ENCODE results near the gene ARRDC4. TPM values are rescaled to one million over a fixed set of nuclear protein-coding genes. Genes with fewer than 3 reads are reported as not detected.

The ARRDC4 gene
- total RNA-seq, 1 donor from 2014 or later: 15.3 TPM

- H3K36me3 Mint-ChIP-seq (ENCODE audit: unreplicated experiment): no peaks in the 10 kb centered on the region
- no peaks in the 10 kb centered on the region for H3K27me3 Mint-ChIP-seq (ENCODE audit: unreplicated experiment)
- no peak overlapping the region for H3K4me3 Mint-ChIP-seq (ENCODE audit: unreplicated experiment)
- no peak for DNase-seq (ENCODE audit: extremely low spot score, unreplicated experiment)
- TF ChIP-seq, protein P1, sequence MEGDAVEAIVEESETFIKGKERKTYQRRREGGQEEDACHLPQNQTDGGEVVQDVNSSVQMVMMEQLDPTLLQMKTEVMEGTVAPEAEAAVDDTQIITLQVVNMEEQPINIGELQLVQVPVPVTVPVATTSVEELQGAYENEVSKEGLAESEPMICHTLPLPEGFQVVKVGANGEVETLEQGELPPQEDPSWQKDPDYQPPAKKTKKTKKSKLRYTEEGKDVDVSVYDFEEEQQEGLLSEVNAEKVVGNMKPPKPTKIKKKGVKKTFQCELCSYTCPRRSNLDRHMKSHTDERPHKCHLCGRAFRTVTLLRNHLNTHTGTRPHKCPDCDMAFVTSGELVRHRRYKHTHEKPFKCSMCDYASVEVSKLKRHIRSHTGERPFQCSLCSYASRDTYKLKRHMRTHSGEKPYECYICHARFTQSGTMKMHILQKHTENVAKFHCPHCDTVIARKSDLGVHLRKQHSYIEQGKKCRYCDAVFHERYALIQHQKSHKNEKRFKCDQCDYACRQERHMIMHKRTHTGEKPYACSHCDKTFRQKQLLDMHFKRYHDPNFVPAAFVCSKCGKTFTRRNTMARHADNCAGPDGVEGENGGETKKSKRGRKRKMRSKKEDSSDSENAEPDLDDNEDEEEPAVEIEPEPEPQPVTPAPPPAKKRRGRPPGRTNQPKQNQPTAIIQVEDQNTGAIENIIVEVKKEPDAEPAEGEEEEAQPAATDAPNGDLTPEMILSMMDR (IDR thresholded peaks at IDR 0.05): no peak
- H3K9me3 Mint-ChIP-seq (ENCODE audit: unreplicated experiment): no peaks in the 10 kb centered on the region
- H3K27ac Mint-ChIP-seq (ENCODE audit: unreplicated experiment): no peak overlapping the region
- peaks cover 3% of the 10 kb centered on the region for H3K4me1 Mint-ChIP-seq (ENCODE audit: unreplicated experiment)
These were observed 34.7 kb downstream of the ARRDC4 start for GRCh38 chr15:97995192-97995591.

DNA sequence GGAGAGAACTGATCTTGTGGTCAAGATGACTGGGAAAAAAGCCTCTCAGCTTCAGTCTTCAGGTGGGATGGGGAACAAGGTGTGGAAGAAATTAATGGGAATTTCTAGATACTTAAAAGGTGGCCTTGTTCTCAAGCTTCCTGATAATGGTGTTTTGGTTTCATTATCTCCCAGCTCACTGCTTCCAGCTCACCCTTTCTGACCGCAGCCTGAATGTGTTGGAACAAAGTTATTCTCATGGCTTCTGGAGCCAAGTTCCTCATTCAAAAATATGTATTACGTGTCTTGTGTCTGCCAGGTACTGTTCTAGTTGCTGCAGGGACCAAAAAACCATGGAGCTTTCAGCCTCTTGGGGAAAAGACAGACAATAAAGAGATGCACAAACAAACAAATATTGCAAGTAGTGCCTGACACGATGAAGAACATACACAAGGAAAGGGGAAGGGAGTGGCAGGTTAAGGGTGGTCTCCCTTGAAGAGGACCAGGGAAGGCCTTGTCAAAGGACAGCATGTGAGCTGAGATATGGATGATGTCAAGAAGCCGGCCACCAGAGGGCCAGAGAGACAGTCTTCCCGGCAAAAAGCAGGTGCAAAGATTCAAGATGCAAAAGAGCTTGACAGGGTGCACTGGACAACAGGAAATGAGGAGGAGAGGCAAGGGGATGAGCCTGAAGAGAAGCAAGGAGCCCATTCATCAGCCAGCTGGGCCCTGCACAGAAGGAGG, 35.5 kb downstream of the ARRDC4 start:
- H3K4me1 Mint-ChIP-seq (ENCODE audit: unreplicated experiment): peaks cover 3% of the 10 kb centered on the region
- no peaks in the 10 kb centered on the region for H3K9me3 Mint-ChIP-seq (ENCODE audit: unreplicated experiment)
- H3K36me3 Mint-ChIP-seq (ENCODE audit: unreplicated experiment): no peaks in the 10 kb centered on the region
- H3K27me3 Mint-ChIP-seq (ENCODE audit: unreplicated experiment): no peaks in the 10 kb centered on the region
- TF ChIP-seq, protein P1 (IDR thresholded peaks at IDR 0.05): peak; percentile 52
- DNase-seq (ENCODE audit: extremely low spot score, unreplicated experiment): no peak
- H3K4me3 Mint-ChIP-seq (ENCODE audit: unreplicated experiment): no peak overlapping the region
- H3K27ac Mint-ChIP-seq (ENCODE audit: unreplicated experiment): no peak overlapping the region

- Mint-ChIP-seq H3K4me1 (ENCODE audit: unreplicated experiment) (peaks cover 3% of the 10 kb centered on the region), H3K4me3 (ENCODE audit: unreplicated experiment) (no peak overlapping the region), H3K36me3 (ENCODE audit: unreplicated experiment) (no peaks in the 10 kb centered on the region), H3K9me3 (ENCODE audit: unreplicated experiment) (no peaks in the 10 kb centered on the region), H3K27ac (ENCODE audit: unreplicated experiment) (no peak overlapping the region), H3K27me3 (ENCODE audit: unreplicated experiment) (no peaks in the 10 kb centered on the region)
- TF ChIP-seq, protein P1 (IDR thresholded peaks at IDR 0.05): no peak
- DNase-seq (ENCODE audit: extremely low spot score, unreplicated experiment): no peak
These were observed 38.0 kb downstream of the ARRDC4 start for GRCh38 chr15:97998307-97999071.

DNA sequence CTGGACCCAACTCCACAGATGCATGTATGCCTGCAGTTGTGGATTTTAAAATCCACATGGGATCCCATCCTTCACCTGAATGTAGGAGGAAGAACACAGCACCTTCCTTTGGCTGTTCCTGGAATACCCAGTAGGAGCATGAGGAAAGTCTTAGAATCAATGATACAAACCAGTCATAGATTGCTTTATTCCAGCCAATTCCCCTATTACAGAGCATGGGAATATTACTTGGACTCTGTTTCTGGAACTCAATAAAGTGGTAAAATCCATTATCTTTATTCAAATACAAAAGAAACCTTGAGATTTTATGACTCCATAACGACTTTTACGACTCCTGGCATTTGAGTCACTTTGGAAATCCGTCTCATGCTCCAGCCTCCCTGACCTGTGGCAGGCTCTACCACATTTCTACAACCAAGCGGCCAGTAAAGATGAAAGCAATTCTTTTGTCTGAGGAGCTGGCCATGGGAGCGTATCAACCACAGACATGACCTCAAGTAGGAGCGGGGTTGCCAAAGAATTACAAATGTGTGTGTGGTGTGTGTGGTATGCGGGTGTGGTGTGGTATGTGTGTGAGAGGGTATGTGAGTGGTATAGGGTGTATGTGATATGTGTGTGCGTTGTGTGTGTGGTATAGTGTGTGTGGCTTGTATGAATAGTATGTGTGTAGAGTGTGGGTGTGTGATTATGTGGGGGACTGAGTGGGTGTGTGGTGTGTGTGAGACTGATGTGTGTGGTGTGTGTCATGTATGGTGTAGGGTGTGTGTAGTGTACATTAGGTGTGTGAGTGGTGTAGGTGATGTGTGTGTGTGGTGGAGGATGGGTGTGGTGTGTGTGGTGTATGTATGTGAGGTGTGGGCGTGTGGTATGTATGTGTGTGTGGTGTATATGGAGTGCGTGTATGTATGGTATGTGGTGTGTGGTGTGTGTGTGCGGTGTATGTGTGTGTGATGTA, 40.0 kb downstream of the ARRDC4 start:
- no peak for DNase-seq (ENCODE audit: extremely low spot score, unreplicated experiment)
- H3K9me3 Mint-ChIP-seq (ENCODE audit: unreplicated experiment): no peaks in the 10 kb centered on the region
- peaks cover 3% of the 10 kb centered on the region for H3K4me1 Mint-ChIP-seq (ENCODE audit: unreplicated experiment)
- TF ChIP-seq, protein P1 (IDR thresholded peaks at IDR 0.05): no peak
- no peak overlapping the region for H3K4me3 Mint-ChIP-seq (ENCODE audit: unreplicated experiment)
- H3K36me3 Mint-ChIP-seq (ENCODE audit: unreplicated experiment): no peaks in the 10 kb centered on the region
- no peaks in the 10 kb centered on the region for H3K27me3 Mint-ChIP-seq (ENCODE audit: unreplicated experiment)
- H3K27ac Mint-ChIP-seq (ENCODE audit: unreplicated experiment): no peak overlapping the region

Data from osteocyte (in vitro differentiated cells).